ENCODE data around the gene IGF2BP3.

Gene IGF2BP3

GRCh38 chr7:23268746-23269145 is 201.5 kb downstream of the IGF2BP3 start (continued):
- TF ChIP-seq ZNF221 (tag by site-specific recombination; IDR thresholded peaks at IDR 0.05; ENCODE audit: borderline replicate concordance): no peak
- TF ChIP-seq ZNF404 (tag by site-specific recombination; IDR thresholded peaks at IDR 0.05): no peak
- no peak for TF ChIP-seq ZFP41 (tag by site-specific recombination; IDR thresholded peaks at IDR 0.05; ENCODE audit: borderline replicate concordance)
- TF ChIP-seq ZSCAN30 (tag by site-specific recombination; IDR thresholded peaks at IDR 0.05): no peak
- TF ChIP-seq ZNF544 (tag by site-specific recombination; IDR thresholded peaks at IDR 0.05): no peak
- no peak for TF ChIP-seq ZNF350 (tag by site-specific recombination; IDR thresholded peaks at IDR 0.05)
- no peak for TF ChIP-seq ZBTB17 (tag by site-specific recombination; IDR thresholded peaks at IDR 0.05)
- TF ChIP-seq AEBP2 (tag by site-specific recombination; IDR thresholded peaks at IDR 0.05; ENCODE audit: borderline replicate concordance): no peak

- H3K4me1 ChIP-seq (ENCODE audit: control insufficient read depth, insufficient read depth, low read length): no peaks in the 10 kb centered on the region; the same call in 1 of the 2 replicates
- POLR2A ChIA-PET: no interaction called here
- H3K9me3 ChIP-seq (ENCODE audit: control insufficient read depth, insufficient read depth, low read depth, low read length): no peaks in the 10 kb centered on the region
- H3K4me3 ChIP-seq (ENCODE audit: low read depth, low read length): no peak overlapping the region
- no peak overlapping the region for H3K27ac ChIP-seq (ENCODE audit: extremely low read depth, low read depth, low read length)
- CTCF ChIA-PET: interaction anchor here (0.6 to 7.3 kb wide), 4 partner anchors 7 to 227 kb away, joined by 3 to 92 read pairs (median 5); no protein-coding TSS in a partner anchor
- TF ChIP-seq ZNF18 (tag by site-specific recombination; IDR thresholded peaks at IDR 0.05): no peak
- no peak for TF ChIP-seq ZNF596 (tag by site-specific recombination; IDR thresholded peaks at IDR 0.05)
- no peak for TF ChIP-seq ZNF645 (tag by site-specific recombination; IDR thresholded peaks at IDR 0.05)
- TF ChIP-seq ZNF37A (tag by site-specific recombination; IDR thresholded peaks at IDR 0.05): no peak
- TF ChIP-seq ZSCAN18 (tag by site-specific recombination; IDR thresholded peaks at IDR 0.05): no peak
- no peak for TF ChIP-seq ZNF26 (tag by site-specific recombination; IDR thresholded peaks at IDR 0.05)
- TF ChIP-seq ZBTB17 (tag by site-specific recombination; IDR thresholded peaks at IDR 0.05): no peak
- no peak for TF ChIP-seq ZNF24 (tag by site-specific recombination; IDR thresholded peaks at IDR 0.05)
- no peak for TF ChIP-seq ZNF398 (tag by site-specific recombination; IDR thresholded peaks at IDR 0.05)
- no peak for TF ChIP-seq ZNF701 (tag by site-specific recombination; IDR thresholded peaks at IDR 0.05)
- no peak for TF ChIP-seq ZNF148 (tag by site-specific recombination; IDR thresholded peaks at IDR 0.05; ENCODE audit: borderline replicate concordance)
- no peaks in the 10 kb centered on the region; a peak in 1 of 3 replicates for H3K36me3 ChIP-seq (ENCODE audit: control insufficient read depth in 2 of 2, insufficient read depth in 1 of 2, low read length in 2 of 2)
Measured at GRCh38 chr7:23268167-23268566, 202.1 kb downstream of the IGF2BP3 start.

Data from HEK293 (cell line).